Activated effector memory CD4-positive, alpha-beta T cell treated with Interleukin-2 at 50 U/mL for 16 hours (primary cell): ENCODE results near the gene PPIL4.

Source experiments
- DNase-seq: peaks from one replicate; pipeline ENCODE4 v3.0.0-alpha.2; 2020

Gene PPIL4, protein sequence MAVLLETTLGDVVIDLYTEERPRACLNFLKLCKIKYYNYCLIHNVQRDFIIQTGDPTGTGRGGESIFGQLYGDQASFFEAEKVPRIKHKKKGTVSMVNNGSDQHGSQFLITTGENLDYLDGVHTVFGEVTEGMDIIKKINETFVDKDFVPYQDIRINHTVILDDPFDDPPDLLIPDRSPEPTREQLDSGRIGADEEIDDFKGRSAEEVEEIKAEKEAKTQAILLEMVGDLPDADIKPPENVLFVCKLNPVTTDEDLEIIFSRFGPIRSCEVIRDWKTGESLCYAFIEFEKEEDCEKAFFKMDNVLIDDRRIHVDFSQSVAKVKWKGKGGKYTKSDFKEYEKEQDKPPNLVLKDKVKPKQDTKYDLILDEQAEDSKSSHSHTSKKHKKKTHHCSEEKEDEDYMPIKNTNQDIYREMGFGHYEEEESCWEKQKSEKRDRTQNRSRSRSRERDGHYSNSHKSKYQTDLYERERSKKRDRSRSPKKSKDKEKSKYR

DNA sequence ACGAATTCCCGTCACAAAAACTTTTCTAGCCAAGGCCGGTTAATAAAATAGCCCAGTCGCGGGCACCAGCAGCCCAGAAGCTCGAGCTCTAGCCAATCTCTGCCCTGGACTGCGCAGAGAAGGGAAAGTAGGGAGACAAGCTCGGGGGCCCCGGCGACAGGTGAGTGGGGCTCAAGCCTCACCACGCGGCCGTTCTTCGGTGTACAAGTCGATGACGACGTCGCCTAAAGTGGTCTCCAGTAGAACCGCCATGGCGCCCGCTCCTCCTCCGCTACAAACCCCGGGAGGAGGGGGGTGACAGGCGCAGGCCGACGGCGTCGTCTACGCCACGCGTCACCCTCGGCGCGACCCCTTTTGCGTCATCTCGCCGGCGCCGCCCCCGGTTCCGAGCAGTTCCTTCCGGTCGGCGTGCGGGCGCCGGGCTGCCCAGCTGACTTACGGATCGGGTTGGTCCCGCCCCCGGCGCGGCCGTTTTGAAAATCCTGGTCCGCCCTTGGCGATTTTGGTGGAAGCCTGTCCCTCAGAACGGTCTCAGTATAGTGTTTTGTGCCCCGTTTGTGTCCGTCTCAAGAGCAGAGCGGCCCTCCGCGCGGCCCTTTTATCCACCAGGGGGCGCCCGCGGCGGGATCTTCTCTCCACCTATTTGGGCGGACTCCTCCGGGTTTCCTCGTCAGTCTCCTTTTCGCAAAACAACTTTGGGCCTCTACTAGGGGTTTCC, at the start of gene PPIL4:
Gene PPIL4 (minus strand): TSS at position 290 of the 718 bp plus-strand sequence. CDS start 38 bp downstream, at position 252.
- peak; percentile 94 for DNase-seq

GRCh38 chr6:149593408-149593807, 47.6 kb upstream of the PPIL4 start:
- no peak for DNase-seq

DNA sequence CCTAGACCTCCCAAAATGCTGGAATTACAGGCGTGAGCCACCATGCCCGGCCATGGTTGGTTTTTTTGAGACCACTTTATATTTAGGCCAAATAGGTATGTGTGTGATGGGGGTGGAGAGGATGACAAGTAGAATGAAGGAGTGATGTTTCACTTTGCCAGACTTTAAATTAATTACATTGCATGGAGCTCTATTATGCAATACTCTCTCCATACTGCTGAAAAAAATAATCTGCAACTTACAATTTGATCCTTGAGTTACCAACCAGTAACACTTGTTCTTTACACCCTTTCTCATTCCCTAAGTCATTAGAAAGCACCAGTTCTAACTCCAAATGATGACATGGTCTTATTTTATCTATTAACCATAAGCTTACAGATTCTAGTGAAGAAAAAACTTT, 47.1 kb upstream of the PPIL4 start:
- DNase-seq, result no peak

- no peak for DNase-seq
Observed at GRCh38 chr6:149586149-149586548, 40.3 kb upstream of the PPIL4 start.

GRCh38 chr6:149581349-149581748, 35.5 kb upstream of the PPIL4 start:
- DNase-seq, result no peak

- no peak for DNase-seq
Observed at GRCh38 chr6:149580880-149581279, 35.0 kb upstream of the PPIL4 start.

- no peak for DNase-seq
Observed at GRCh38 chr6:149567945-149568585, 22.2 kb upstream of the PPIL4 start.

GRCh38 chr6:149567194-149567586, 21.3 kb upstream of the PPIL4 start:
- no peak for DNase-seq

DNA sequence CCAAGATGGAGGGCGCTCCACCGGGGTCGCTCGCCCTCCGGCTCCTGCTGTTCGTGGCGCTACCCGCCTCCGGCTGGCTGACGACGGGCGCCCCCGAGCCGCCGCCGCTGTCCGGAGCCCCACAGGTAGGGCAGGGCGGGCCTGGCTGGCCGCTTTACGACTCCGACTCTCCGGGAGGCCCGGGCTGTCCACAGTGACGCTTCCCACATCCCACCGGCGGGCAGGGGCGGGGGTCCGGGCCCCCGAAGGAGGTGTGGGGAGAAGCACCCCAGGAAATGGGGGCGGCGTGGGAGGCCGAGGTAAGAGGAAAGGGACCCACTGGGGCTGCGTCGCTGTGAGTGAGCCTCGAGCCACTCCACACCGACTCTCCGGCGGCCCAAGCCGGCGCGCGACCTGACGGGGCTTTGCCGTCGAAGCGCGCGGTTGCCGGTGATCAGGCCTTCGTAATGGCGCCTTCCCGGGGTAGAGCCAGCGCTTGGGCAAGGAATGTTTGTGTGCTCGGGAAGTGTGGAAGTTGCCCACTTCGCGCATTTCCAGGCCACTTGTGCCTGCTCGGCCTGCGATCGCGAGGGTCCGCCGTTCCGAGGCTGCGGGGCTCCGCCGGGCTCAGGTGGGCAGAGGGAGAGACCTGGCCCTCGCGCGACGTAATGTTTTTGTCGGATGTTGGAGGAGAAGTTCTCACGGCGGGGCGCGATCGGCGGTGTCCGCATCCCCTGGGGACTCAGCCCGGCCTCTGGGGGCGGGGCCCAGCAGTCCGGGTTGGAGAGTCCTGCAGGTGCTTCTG, 20.8 kb upstream of the PPIL4 start:
- DNase-seq, result peak; percentile 23

GRCh38 chr6:149565527-149566409, 19.9 kb upstream of the PPIL4 start, which contains the start of gene GINM1:
TSS of gene GINM1 (plus strand) at chr6:149566375. CDS start at chr6:149566415, 40 bp downstream.
- DNase-seq, result peak; percentile 93

DNA sequence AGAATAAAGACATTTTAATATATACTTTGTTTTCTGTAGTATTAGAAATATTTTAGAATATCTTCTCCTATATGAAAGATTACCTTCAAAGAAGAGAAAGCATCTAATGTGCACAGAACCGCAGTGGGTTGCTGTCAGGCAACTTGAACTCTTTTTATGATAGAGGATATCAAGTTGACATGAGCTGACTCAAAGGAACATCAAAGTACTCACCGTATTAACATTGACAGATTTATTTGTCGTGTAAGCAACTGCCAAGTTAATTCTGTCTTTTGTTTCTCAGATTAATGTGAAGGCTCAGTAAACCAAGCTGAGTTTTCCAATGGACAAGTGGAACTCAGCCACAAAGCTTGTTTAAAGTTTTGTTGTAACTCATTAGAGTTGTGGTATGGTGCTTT, 18.1 kb upstream of the PPIL4 start:
- no peak for DNase-seq

- DNase-seq, result no peak
Observed at GRCh38 chr6:149563203-149563927, 17.5 kb upstream of the PPIL4 start.

DNA sequence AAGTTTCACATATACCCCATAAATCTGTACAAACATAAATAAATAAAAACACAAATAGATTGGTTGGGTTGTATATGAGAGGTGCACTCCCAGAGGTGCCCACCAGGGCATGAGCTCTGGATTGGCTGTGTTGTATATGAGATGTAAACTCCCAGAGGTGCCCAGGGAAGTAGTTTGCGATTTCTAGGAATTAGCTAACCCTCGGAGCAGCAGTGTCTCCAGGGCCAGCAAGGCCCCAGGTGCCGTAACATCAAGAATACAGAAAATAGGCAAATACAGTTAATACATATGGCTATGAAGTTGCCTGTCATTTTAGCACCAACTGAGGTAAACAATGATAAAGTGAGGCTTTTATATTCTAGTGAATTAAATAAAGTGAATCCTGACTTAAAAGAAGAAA, 14.9 kb upstream of the PPIL4 start:
- DNase-seq, result no peak

GRCh38 chr6:149559389-149559788, 13.5 kb upstream of the PPIL4 start:
- no peak for DNase-seq

GRCh38 chr6:149558029-149558428, 12.2 kb upstream of the PPIL4 start:
- DNase-seq, result no peak

DNA sequence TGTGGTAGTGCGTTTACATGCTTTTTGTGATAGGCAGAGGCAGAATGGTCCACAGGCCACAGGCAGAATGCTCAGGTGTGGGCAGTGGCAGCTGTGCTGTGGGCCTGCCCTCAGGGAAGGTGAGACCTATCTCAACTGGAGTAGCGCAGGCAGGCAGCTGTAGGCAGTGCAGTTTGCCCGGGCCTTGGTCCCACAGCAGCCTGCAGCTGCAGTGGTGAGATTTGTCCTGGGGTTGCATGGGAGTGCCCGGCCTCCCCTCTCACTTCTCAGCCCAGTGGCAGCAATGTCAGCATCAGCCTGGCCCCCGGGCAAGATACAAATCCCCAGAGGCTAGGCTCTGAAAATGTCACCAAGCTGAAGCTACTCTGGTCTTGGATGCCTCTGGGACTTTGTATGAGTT, 6.1 kb upstream of the PPIL4 start:
- DNase-seq, result no peak

- peak; percentile 46 for DNase-seq
Observed at GRCh38 chr6:149545258-149545753, 537 bp downstream of the PPIL4 start.

- no peak for DNase-seq
Observed at GRCh38 chr6:149544646-149545257, 1.1 kb downstream of the PPIL4 start.

GRCh38 chr6:149541139-149541538, 4.7 kb downstream of the PPIL4 start:
- no peak for DNase-seq

GRCh38 chr6:149534742-149535141, 11.1 kb downstream of the PPIL4 start:
- DNase-seq, result no peak
